ENCODE results near the gene EPHX1.
"Not testable (repeated sequence)": the region's sequence is repeated elsewhere in the genome, so short reads cannot be mapped to it uniquely, and the experiment has no call there.

EPHX1 gene

DNA sequence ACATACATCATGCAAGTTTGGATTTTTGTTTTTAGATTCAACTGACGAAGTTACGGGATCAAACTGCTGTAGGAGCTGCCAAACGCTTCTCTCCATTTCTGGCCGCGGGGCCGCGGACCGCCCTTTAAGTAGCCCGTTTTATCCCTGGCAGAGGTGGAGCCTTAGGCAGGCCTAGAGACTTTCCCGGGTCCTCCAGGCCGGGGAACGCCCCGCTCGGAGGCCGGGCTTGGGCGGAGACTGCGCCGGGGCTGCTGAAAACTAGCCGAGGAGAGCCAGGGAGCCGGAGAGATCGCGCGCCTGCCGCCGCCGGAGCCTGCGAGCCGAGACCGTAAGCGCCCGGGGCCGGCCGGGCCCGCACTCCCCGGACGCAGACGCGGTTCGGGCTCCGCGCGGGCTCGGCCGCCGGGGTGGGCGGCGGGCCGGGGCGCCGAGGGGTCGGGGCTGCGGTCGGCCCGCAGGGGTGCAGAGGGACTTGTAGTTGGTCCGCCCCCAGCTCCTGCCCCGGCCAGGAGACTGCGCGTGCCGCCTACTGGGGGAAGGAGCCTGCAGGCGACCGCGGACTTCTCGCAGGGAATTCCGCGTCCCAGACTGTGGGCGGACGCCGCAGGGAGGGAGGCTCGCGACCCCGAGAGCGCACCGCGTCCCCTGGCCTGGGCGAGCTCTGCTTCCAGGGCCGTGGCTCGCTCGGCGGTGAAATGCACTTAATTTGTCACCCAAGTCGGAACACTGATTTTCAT is at the start of gene EPHX1:
TSS of gene EPHX1 (plus strand) at position 283 of the 737 bp plus-strand sequence. CDS start 18,606 bp downstream, outside the sequence.
- peak; percentile 98 for DNase-seq (ENCODE audit: low spot score)

DNA sequence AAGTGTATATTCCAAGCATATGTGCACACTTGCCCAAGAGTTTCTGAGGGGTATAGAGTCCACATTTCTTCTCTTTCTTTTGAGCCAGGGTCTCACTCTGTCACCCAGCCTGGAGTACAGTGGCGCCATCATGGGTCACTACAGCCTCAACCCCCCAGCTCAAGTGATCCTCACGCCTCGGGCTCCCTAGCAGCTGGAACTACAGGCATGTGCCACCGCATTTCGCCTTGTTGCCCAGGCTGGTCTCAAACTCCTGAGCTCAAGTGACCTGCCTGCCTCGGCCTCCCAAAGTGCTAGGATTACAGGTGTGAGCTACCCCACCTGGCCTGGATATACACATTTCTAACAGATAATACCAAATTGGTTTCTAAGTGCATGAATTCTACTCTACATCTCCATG is 49.4 kb upstream of the EPHX1 start:
- no peak for DNase-seq (ENCODE audit: low spot score)

DNA sequence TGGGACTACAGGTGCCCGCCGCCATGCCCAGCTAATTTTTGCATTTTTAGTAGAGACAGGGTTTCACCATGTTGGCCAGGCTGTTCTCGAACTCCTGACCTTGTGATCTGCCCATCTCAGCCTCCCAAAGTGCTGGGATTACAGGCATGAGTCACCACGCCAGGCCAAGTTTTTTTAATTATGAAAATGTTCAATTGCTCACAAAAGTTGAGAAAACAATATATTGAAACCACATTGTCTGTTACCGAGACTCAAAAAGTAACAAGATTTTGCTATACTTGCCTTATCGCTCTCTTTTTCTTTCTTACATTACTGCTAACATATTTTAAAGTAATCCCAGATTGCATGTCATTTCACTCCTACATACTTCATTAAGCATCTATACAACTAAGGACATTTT is 48.5 kb upstream of the EPHX1 start:
- DNase-seq (ENCODE audit: low spot score), result not testable (repeated sequence)

DNA sequence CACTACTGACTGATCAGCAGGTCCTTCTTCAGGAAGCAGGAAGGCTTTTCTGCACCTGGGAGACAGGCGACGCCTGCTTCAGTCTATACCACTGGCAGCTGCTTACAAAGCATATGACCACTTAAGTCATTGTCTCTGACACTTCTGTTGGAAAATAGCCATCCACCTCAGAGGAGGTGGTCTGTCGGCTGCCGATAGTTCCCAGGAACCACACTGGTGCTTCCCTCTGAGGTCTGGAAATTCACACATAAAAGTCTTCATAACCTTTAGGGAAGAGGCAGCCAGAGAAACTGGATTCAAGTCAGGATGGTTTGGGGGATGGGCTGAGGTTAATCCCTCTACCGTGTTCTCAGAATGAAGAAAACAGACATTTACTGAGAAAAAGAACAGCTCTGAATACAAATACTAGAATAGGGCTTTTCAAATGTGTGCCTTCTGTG is 47.9 kb upstream of the EPHX1 start:
- DNase-seq (ENCODE audit: low spot score), result no peak

DNA sequence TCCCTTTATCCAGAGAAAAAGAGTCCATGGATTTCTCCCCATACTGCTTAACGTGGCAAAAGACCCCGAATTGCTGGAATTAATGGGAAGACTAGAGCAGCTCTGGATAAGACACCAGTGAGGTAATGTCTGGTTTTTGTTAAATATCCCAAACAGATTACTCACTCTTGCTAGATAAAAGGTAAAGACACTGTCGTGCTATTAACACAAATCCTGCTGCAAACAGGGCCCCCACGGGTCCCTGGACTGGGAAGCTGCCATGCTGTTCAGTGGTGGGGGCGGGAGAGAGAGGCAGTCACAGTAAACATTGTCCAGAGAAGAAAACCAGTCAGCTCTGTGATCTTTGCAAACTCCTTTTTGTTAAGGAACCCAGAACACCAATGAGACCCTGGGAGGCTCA is 47.5 kb upstream of the EPHX1 start:
- DNase-seq (ENCODE audit: low spot score), result peak; percentile 31

DNA sequence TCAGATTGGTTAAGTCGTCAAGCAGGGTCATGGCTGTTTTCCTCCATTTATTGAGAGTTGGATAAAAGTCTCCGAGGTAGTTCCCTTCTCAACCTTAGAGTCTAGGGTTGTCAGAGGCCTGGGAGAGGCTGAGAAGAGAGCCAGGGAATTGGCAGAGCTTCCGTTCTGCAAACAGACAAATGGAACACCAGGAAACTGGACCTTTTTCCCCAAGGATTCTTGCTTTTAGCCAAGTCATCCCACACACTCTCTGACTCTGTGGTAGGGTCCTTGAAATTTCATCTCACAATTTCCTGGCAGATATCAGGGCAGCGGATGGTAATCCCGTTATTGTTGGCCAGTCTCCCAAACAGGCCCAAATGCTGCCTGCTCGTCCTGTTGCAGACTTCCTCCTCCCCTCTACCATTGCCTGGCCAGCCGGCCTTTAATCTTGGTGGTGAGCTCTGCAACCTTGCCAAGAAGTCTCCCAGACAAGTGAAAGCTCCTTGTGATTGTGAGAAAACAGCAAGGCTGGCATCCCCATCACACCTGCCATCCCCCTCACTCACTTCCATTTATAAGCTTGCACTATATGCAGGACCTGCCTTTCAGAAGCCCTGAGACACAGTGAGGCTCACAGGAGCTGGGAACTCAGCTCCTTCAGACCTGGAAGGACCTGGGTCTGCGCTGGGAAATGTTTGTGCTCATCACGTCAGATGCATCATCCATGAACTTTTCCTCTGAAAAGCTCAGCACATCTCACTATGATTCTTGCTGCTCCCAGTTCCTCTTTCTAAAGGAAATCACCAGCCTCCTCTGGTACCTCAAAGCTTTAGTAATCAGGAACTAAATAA is 46.0 kb upstream of the EPHX1 start:
- peak; percentile 60 for DNase-seq (ENCODE audit: low spot score)

DNA sequence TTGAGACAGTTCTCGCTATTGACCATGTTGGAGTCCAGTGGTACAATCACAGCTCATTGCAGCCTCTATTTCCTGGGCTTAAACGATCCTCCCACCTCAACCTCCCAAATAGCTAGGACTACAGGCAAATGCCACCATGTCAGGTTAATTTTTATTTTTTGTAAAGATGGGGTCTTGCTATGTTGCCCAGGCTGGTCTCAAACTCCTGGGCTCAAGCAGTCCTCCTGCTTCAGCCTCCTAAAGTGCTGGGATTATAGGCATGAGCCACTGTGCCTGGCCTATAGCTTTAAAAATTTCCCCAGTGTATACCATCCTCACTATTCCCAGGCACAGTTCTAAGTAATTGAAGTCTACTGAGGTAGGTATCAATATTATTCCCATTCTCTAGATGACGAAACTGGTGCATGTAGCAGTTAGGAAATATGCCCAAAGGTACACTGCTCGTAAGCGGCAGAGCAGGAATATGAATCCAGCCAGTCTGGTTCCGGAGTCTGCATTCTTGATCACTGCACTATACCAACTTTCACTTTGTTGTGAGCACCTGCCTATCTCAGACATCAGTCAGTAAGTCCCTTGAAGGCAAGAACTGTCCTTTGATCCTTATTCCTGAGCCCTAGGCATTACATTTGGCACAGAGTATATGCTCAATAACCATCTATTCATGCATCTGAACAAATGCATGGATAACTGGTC is 43.8 kb upstream of the EPHX1 start:
- DNase-seq (ENCODE audit: low spot score), result no peak

DNA sequence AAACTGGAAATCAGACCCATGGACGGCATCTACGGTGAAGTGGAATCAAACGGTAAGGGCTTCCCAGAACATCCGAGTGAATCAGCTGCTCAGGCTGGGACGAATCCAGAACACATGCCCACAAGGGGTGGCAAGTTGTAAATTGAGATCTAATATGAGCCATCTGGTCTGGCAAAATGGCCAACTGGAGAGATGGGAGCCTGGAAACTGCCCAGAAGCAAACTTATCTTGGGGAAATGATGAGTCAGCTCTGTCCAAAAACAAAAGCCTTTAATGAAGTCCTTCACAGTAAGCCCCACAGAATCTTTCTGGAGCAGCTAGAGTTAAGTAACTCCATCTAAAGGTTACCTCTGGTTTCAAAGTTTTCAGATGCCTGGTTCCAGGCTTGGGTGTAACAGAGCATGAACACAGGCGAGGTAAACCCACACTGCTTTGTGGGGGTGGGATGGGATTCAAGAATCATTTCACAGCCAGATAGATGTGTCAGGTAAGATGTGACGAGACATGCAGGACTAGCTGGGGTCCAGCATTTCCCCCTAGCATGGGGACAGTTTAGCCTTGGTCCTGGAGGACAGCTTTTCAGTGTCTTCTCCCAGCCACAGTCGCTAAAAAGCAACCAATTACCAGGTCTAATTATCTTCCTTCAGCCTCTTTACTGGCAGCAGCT is 42.8 kb upstream of the EPHX1 start:
- DNase-seq (ENCODE audit: low spot score), result peak; percentile 83

DNA sequence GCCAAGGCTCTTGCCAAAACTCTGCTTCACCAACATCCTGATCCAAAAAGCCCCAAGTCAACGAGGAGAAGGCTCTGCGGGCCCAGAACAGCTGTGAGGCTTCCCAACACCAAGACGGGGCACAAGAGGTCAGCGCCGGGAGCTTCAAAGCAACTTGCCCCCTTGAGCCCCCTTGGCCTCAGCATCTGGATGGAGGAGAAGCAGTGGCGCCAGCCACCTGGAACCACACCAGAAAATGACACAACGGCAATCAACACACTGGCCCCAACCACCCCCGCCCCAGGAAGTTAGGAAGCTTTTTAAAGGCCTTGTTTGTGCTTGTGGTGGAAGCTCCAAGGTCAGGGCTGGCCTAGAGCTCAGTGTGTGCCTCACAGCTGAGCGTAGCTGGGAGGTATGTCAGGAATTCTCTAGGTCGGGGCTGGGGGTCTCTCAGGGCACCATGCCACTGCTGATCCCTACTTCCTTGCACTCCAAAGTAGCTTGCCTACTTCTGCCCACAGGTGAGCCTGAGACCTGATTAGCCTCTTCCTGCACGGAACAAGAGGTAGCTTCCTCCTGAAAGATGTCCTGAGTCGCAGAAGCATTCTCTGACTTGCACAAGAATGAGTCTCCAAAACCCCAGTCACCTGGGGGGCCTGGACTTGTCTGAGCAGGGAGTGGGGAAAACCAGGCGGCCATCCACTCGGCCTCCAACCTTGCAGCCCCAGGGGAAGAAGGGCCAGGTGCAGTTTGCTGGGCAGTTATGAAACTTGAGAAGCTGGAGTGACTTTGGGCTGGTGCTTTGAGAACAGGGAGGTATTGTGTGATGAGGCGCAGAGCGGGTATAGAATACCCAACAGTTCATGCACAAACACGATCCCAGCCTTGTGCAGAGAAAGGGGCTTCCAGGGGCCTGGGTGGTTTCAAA is 42.0 kb upstream of the EPHX1 start:
- DNase-seq (ENCODE audit: low spot score), result peak; percentile 70

DNA sequence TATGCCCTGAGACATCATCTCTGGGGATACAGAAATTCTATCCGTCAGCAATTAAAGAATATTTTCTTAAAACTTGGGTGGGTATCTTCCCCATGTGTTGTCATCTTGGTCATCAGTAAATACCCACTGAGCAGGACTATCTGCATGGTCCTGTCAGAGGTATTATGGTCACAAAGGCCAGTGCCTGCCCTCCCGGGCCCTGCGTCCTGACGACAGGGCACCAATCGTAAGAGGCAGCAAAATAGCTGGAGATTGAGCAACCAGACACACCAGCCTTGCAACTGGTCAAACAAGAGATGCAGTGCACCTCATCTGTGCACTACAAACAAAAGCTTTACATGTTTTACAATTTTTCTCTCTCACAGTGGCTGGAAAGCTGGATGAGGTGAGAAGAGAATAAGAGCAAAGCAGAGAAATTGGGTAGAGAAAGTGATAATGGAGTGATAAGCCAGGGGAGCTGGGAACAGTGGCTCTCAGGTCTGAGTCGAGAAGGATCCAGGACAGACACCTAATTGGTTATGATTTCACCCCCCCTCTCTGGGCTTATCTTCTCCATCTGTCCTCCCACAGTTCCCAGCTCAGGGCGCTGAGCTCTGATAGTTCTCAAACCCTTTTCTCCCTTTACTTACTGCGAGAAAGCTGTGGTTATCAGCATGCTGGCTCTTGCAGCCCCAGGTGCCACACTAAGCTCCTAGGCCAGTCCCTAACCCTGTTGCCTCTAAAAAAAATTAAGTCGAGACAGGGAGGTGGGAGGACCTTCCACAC is 41.1 kb upstream of the EPHX1 start:
- DNase-seq (ENCODE audit: low spot score), result no peak

DNA sequence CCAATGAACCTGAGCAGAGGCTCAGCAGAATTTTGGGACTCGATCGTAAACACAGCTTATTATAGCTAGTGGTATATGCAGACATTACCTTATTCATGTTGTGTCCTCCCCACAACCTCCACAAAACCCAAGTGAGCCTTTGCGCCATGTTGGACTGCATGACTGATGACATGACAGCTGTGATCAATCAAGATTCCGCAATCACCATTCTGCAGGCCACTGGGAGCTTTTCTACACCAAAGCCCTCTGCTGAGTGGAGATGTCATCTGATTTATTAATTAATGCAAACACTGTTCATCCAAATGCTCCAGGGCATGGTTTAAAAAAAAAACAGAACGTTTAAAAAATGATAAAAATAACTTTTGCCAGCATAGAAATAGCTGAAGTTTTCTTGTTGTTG is 40.2 kb upstream of the EPHX1 start:
- DNase-seq (ENCODE audit: low spot score), result no peak

DNA sequence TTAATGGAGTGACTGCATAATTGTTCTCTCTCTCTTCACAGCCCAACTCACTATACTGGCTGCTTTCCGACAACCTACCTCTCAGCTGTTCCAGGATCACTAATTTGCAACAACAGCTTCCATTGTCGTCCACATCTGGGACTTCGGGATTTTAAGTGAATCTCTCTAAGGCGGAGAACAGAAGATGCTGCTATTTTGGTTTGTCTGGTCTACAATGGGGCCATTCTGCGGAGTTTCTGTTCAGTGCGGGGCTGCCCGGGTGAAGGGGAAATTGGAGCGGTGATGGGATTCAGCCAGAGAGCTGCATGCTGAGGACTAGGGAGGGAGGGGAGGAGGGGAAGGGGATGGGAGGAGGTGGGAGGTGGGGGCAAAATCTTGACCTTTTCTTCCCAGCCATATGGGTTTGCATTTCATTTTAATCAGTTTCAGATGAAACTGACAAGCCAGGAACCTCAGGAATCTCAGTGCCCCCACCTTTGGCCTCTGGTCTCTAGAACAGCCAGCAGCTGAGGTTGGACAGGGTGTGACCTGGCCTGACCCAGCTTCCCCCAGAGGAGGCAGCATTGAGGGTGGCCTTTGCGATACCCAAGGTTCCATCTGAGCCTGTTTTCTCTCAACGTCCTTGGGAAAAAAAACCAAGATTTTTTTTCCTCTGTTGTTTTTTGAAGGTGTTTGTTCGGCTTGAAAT is 39.2 kb upstream of the EPHX1 start:
- no peak for DNase-seq (ENCODE audit: low spot score)

DNA sequence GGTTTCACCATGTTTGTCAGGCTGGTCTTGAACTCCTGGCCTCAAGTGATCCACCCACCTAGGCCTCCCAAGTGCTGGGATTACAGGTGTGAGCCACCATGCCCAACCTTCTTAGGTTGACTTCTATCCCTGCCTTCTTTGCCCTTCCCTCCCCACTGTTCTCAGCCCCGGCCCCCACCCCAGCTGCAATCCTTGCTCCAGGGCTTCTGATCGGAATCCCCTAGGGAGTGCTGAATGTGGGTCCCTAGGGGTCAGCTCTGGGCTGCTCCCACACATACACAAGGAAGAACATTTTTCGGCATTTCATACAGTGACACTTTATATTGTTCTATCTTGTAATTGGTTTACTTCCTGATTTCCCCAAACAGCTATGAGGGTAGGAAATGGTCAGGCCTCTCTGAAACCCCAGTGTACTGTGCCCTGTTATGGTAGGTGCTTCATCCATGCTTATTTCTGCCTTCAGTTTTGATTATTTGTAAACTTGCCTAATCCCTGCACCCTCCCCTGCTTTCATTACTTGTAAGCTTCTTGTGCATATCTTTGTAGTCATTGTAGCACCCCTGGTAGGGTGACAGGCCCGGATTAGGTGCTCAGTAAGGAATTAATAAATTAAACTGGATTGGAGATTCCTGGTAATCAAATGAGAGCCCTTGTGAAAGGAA is 38.1 kb upstream of the EPHX1 start:
- DNase-seq (ENCODE audit: low spot score), result no peak

DNA sequence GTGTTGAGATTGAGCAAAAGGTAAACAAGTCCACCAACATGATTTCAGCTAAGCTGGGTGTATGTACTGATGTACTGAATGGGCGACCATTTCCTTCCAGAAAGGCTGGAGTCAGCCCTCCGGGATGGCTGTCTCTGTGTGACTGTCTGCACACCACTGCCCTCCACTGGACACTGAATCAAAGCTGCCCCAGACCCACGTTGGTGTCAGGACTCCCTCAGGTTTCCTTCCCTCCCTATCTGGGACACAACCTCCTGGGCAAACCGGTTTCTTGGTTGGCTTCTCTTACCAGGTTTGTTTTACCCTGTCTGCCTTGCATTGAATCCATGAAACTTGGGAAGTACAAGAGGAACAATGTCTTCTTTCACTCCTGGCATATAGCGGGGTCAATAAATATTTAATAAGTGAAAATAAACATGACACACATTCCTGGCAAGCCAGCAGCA is 37.6 kb upstream of the EPHX1 start:
- peak; percentile 86 for DNase-seq (ENCODE audit: low spot score)

DNA sequence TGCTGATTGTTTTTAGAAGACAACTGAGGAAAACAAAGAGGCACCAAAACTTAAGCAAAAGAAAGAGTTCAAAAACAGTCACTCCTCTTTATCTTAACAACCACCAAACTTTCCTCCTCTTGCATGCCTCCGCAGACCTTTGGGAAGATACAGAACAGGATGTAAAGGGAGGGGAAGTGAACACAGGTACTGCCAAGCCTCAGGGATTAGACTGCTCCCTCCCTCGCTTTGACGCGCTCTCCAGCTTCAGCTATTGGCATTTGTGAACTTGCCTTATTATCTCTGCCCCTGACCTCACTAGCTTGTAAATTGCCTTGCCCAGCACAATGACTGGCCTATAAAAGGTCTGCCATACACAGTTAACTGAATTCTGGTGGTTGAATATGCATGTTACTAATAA is 37.1 kb upstream of the EPHX1 start:
- DNase-seq (ENCODE audit: low spot score), result no peak

DNA sequence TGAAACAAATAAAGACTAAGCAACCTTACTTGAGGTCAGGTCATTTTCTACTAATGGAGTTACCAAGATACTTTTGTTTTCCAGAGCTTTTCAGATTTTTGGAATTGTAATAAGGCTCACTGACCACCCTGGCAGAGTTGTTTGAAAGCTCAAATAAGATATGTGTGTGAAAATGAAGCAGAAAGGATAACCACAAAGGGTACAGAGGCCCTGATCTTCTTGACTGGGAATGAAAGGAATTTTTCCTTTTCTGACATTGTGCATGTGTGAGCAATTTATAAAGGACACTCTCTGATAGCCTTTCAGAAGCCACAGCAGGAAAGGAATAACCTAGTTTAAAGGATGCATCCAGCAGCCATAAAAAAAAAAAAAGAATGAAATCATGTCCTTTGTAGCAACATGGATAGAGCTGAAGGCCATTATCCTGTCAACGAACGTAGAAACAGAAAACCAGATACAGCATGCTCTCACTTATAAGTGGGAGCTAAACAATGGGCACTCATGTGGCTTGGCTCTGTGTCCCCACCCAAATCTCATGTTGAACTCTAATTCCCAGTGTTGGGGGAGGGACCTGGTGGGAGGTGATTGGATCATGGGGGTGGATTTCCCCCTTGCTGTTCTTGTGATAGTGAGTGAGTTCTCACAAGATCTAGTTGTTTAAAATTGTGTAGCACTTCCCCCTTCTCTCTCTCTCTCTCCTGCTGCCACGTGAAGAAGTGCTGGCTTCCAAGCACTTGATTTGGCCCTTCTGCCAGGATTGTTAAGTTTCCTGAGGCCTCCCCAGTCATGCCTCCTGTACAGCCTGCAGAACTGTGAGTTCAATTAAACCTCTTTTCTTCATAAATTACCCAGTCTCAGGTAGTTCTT is 35.4 kb upstream of the EPHX1 start:
- DNase-seq (ENCODE audit: low spot score), result no peak

DNA sequence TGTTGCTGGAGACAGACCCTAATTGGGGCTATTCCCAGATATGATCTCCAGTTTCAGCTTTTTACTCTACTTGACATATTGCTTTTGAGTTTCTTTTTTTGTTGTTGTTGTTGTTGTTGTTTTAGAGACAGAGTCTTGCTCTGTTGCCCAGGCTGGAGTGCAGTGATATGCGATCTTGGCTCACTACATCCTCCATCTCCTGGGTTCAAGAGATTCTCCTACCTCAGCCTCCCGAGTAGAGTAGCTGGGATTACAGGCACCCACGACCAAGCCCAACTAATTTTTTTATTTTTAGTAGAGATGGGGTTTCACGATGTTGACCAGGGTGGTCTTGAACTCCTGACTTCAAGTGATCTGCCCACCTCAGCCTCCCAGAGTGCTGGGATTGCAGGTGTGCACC is 33.6 kb upstream of the EPHX1 start:
- no peak for DNase-seq (ENCODE audit: low spot score)

DNA sequence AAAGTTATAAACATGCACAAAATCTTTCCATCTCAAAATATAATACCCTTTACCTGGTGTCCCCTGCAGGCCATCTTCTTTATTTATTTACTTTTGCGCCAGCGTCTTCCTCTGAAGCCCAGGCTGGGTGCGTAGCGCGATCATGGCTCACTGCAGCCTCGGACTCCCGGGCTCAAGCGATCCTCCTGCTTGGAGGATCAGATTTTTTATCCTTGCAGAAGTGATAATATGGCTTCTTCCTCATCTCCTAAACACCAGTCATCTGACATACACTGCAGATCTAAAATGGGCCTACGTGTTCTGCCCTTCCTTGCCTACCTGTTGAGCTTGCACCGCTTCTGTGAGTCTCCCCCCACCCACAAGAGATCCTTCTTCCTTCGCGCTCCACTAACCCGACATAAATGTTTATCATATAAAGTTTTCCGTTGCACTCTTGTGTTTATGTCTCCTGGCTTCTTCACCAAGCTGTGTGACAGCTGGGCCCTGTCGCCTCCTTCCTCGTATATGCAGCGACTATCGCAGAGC is 32.8 kb upstream of the EPHX1 start:
- no peak for DNase-seq (ENCODE audit: low spot score)
